AG20443 (cell line): ENCODE data around the gene SH2D3A.
"Not testable (repeated sequence)": the region's sequence is repeated elsewhere in the genome, so short reads cannot be mapped to it uniquely, and the experiment has no call there.

Experiments
- DNase-seq: peaks from one replicate; pipeline ENCODE4 v3.0.0; 2012; ENCODE audit warnings: low spot score, mixed read lengths

The SH2D3A gene

GRCh38 chr19:6761053-6761676, 6.1 kb downstream of the SH2D3A start:
- no peak for DNase-seq

DNA sequence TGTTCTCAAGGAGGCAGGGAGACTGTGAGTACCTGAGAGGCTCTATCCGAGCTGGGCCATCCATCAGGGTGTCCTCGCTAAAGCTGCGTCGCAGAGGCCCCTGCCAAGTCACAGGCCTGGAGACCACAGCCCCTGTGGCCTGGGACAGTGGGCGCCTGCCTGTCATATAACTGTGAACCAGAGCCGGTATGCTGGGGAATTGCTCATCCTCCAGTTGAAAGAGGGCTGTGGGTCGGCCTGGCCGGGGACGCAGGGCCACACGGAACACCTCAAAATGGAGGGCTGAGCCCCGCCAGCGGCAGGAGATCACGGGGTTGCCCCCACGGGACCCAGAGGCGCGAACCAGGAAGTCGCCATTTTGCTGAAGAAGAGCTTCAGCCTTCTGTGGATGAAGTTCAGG, 6.6 kb downstream of the SH2D3A start:
- no peak for DNase-seq

- no peak for DNase-seq
Observed at GRCh38 chr19:6754653-6755463, 12.4 kb downstream of the SH2D3A start.

DNA sequence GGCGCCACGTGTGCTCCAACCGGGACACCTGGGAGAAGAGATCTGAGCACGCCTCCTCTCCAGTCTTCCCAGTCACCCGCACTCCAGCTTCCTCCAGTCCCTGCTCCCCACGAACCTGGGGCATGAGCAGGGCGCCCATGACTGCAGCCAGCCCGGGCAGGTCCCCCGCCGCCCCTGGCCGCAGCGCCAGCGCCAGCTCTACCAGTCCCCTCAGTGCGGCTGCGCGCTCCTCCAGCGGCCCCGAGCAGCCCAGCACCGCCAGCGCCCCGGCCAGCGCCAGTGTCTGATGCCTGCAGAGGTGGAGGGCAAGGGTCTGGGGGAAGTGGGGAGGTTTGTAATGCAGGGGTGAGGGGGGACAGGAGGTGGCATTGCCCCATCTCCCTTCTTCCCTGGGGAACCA, 13.1 kb downstream of the SH2D3A start:
- DNase-seq: no peak

GRCh38 chr19:6753178-6754031, 13.8 kb downstream of the SH2D3A start:
- peak; percentile 92 for DNase-seq

DNA sequence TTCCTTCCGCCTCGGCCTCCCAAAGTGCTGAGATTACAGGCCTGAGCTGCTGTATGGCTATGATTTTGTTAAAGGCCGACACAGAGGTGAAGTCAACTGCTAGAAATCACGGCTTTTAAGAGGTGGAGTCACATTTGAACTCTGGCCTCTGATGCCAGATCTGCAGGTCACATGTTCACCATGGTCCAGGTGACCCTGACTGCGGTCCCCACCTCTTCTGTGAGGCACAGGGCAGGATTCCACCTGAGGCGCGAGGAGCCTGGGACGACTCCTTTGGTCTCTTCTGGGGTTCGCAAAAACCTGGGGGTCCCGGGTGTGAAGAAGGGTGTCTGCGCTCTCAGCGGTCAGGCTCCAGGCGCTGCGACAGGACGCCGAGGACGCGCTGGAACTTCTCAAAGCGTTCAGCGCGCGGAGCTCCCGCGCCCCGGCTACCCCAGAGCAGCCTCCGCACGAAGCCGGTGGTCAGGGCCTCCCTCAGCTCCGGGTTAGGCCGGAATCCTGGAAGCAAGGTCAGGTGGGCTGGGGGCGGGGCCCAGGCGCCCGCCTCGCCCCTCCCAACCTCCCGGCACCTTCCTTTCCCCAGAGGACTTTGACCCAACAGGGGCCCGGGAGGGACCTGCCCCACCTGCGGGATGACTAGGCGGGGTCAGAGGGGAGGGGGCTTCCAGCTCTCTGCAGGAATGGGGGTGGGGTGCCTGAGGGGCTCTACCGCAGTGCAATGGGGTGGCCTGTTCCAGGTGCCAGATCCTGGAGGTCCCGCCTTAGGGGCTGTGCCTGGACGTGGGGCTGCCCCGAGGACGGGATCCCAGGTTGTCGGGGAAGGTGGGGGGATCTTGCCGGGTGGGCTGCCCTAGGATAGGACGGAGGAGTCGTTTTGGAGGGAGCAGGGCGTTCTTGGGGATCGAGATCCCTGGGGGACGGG, 14.7 kb downstream of the SH2D3A start:
- no peak for DNase-seq

- DNase-seq: no peak
Observed at GRCh38 chr19:6751189-6751588, 16.0 kb downstream of the SH2D3A start.

- DNase-seq: no peak
Observed at GRCh38 chr19:6750062-6750461, 17.2 kb downstream of the SH2D3A start.

DNA sequence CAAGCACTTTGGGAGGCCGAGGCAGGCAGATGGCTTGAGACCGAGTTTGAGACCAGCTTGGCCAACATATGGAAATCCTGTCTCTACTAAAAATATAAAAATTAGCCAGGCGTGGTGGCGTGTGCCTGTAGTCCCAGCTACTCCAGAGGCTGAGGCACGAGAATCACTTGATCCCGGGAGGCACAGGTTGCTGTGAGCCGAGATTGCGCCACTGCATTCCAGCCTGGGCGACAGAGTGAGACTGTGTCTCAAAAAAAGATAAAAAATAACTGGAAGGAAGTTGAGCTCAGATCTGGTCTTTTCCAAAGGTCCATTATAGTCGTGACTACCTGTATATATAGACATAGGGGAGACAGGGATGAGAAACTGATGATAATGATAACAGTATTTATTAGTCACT, 18.7 kb downstream of the SH2D3A start:
- DNase-seq: not testable (repeated sequence)

GRCh38 chr19:6745965-6746364, 21.3 kb downstream of the SH2D3A start:
- DNase-seq: no peak

DNA sequence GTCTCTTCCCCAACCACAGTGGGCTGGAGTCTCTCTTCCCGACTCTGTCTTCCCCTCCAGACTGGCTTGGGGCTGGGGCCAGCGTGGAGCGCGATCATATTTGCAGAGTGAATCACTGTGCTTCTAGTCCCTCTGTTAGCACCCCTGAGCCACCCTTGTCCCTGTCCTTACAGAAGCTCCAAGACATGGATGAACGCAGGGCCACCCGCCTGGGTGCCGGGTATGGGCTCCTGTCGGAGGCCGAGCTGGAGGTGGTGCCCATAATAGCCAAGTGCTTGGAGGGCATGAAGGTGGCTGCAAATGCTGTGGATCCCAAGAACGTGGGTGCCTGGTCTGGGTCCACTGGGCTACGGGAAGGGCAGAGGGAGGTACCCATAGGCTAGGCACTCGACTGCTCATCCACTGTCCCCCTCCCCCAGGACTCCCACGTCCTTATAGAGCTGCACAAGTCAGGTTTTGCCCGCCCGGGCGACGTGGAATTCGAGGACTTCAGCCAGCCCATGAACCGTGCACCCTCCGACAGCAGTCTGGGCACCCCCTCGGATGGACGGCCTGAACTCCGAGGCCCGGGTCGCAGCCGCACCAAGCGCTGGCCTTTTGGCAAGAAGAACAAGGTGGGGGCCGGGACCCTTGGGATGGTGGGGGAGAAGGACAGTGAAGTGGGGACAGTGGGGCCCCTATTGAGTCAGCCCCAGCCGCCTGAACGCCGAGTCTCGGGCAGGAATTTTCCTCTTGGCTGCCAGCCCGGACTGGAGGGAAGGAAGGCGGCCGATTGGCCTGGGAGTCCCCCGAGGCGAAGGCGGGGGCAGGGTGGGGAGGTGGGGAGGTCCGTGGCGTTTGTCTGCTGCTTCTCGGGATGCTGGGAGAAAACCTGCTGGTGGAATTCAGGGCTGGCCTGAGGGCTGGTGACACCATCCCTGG, 22.6 kb downstream of the SH2D3A start:
- DNase-seq: peak; percentile 94

- no peak for DNase-seq
Observed at GRCh38 chr19:6743714-6744380, 23.4 kb downstream of the SH2D3A start.

GRCh38 chr19:6743066-6743465, 24.2 kb downstream of the SH2D3A start:
- DNase-seq: no peak

- DNase-seq: peak; percentile 44
Observed at GRCh38 chr19:6740589-6741343, 26.5 kb downstream of the SH2D3A start.

- DNase-seq: no peak
Observed at GRCh38 chr19:6739883-6740588, 27.2 kb downstream of the SH2D3A start.

DNA sequence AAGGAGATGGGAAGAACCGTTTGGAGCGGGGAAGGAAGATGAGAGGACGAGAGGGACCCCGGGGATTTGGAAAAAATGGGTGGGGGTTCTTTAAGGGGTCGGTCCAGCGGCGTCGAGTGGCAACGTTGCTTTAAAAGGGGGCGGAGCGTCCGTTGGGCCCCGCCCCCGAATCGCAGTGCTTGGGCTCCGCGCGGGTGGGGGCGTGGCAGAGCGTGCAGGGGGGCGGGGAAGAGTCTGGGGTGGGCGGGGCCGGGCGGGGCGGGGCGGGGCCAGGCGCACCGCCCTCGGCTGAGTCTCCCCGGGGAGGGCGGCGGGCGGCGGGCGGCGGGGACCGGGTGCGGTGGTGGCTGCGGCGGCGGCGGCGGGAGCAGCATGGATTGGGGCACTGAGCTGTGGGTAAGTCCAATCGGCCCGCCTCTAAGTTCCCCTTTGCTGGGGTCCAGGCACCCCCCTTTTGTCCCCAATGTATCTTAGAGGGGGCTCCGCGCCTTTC, 27.8 kb downstream of the SH2D3A start, which contains the start of gene TRIP10:
Gene TRIP10 (plus strand): TSS at position 291 of the 493 bp plus-strand sequence. CDS start 82 bp downstream, at position 373.
- peak; percentile 94 for DNase-seq

DNA sequence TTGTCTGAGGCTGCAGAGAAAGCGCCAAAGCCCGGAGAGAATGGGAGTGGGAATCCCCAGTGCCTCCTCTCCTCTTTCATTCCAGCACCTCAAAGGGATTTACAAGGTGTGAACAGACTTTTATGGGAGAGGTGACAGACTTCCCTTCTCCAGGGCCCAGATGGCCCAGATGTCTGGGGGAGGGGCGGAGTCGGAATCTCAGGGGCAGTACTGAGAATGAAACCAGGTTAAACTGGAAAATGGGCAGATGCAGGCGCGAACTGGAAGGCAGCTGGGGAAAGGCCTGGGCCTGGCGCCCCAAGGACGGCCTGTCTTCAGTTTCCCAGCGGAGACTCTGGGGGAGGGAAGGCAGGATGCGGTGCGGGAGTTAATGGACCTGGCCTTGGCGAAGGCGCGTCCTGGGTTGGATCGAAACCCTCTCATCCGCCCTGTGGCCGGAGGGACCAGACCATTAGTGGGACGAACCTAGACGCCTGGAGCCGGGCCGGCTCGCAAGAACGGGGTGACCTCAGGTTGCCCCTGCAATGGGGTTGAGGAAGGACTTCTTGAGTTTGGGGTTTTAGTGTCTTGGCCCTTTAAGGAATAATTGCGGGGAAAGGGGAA, 28.3 kb downstream of the SH2D3A start:
- no peak for DNase-seq
